HG03097 (cell line): Measurements from ENCODE around the gene POMP.
A peak's percentile ranks its signal among the peaks of the same experiment; 100 is the strongest.
"Not testable (repeated sequence)": the region's sequence is repeated elsewhere in the genome, so short reads cannot be mapped to it uniquely, and the experiment has no call there.

Experiments used
- ATAC-seq: cut with Tn5 transposase; IDR thresholded peaks from one replicate; pipeline ENCODE4 v1.9.1; 2021; ENCODE audit not compliant: unreplicated experiment, low FRiP score

Gene POMP

DNA sequence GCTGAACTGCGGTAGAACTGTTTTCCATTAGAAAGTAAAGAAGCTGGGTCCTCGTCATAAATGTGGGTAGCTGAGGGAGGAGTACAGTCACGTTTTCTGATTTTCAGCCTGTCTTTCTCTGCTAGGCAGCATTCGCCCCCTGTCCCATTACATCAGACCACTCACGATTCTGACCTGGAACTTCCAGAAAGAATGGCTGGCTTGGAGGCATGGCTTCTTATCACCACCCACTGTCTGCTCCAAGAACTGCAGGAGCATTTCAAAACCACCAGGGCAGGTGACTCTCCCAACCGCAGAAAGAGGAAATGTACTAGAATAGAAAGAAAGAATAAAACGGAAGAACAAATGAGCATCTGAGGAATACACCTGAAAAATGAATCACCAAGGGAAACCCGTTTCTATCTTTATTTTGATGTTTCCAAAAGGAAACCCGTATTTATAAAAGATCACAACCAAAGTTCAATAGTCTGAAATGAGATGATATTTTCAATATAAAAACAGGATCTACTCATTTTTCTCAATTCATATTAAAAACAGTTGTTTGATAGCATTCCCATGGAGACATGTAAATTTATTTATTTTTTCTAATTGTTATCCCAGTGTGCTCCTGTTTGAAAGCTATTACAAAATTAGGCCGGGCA is 22.1 kb upstream of the POMP start:
- peak; percentile 38 for ATAC-seq

DNA sequence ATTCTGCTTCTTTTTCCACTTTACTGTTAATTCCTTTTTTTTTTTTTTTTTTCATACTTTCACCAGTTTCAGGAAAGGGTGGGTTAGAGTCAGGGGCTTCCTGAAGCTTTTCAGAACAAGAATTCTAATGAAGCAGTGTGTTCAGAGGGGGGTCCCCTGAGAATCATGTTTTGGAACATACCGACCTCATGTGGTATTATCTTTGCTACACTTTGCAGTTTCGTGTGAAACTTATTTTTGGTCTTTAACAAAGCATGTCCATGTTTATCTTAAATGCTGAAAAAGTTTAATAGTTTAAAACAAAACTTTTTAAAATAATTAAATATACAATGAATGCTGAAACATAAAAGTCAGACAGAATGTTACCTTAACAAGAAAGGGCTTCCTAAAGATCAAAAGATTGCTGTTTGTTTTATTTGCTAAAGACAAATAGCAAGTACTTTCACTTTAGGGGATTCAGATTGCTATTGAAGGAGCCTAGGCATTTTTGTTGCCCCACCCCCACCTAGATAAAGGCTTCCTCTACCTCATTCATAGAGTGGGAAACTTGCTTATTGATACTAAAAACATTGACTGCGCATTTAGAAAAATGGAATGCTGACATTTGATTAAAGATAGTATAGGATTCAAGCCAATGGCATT is 21.1 kb upstream of the POMP start:
- ATAC-seq = no peak

DNA sequence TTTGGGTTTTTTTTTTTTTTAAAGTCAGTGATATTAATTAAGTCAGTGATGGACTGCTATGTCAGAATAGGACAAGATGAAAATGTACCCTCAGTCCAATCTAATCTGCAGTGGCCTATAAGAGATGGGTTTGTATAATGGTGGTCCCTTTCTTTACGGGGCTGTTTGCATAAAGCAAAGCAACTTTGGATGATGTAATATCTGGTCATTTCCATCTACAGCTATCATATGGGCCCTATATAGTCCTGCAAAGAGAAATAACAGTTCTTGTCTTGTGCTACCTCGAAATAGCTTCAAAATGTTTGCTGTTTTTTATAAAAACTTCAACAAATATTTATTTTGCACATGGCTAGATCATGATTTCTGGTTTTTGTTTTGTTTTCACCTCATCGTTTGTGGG is 20.2 kb upstream of the POMP start:
- ATAC-seq = no peak

DNA sequence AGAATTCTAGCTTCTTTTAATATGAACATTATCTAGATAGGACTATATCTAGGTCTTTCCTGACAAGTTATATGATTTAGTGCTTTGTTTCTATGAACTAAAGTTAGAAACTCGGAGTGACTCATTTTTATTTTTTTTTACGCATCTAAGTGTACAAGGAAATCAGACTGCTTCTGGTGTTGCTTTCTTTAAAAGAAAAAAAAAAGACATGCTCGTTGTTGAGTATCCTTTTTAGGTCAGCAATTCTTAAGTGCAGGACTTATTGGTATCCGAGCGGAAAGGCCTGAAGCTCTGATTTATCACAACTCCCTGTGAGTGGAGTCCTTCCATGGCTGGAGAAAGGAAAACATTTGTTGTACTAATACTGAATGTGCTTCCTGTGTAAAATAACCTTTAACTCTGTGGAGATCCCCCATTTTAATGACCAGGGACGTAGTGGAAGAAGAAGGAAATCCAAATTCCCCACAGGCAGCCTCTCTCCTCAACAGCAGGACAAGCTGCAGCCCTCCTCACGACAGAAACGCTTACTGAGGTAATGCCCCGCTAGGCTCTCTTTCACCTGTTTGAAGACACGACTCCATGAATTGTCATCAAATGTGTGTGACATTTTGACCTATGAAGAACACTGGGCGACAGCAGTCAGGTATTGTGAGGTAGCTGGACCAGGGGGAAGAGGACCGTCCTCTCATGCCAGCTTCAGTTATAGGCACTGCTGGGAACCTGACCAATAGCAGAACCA is 17.9 kb upstream of the POMP start:
- peak; percentile 9 for ATAC-seq

DNA sequence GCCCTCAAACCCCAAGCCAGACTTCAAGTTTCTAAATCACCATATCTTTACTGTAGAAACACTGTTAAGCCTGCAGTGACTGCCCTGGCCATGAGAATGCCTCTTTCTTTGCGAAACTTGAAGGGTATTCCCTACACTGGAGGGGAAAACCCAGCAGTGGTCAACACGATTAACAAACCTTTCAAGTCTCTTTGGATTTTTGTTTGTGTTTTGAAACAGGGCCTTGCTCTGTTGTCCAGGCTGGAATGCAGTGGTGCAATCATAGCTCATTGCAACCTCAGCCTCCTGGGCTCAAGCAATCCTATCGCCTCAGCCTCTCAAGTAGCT is 17.4 kb upstream of the POMP start:
- ATAC-seq = peak; percentile 54

DNA sequence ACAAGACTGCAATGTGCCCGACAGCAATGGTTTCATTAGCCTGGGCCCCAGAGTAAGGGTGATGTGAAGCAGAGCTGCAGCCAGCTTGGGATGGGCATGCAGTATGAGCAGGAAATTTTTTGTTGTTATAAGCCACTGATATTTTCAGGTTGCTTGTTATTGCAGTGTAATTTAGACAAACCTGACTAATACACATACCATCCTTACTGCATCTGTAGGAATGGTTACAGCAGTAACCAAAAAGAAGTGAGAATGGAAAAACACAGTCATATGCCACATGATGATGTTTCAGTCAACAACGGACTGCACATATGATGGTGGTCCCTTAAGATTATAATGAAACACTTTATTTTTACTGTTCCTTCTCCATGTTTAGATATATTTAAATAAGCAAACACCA is 8.6 kb upstream of the POMP start:
- no peak for ATAC-seq

DNA sequence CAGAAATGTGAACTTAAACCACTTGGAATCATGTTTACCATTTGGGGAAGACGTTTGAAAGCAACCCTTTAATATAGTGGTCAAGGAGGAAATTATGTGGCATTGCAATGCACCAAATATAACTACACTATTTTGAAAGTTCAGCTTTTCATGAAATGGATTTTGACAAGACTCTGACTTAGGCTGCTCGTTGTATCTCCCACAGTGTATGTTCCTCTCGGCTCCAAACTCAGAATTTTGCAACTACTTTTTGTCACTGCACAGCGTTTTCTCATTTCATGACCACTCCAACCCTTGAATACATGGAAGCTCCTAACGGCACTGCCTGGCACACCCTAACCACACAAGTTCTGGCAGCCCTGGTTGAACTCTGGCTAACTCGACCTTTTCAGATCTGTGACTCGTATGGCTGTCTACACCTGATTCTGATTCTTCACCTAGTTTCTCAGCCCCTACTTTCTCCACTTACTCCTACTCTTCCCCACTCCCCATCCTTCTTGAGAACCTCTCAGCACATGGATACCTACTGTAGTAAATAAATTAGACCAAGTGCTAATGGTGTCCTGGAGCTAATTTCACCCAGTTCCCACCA is 7.0 kb upstream of the POMP start:
- no peak for ATAC-seq

DNA sequence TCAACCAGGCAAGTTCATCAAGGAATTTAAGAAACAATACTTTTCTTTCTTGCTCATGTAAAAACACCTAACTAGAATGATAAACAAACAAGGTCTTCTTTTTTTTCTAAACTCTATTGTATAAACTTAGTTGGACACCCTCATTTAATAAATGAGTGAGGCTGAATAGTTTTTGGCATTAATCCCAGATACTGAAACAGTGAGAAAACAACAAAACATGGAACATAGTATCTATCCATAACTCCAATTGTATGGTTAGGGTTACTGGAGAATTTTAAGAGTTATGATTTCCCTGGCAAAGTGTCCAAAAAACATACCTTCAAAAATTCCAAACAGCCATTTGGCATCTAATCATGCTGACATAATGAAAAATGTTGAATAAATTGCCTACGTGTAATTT is 5.8 kb upstream of the POMP start:
- ATAC-seq = no peak

DNA sequence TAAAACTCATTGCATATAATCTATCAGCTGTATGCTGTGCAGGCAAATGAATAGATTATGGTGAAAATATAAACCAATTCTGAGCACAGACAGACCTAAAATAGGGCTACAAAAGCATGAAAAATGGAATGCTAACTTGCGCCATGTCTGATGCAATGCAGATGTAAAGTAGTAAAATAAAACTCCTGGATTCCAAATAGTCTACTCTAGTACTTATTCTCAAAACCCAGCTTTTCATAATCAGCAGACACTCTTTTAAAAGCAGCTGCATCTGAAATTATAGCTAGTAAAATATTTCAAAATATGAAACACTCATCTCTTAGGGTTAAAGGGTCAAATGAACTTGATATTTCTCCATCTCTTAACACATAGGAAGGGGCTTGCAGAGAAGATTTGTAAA is 4.7 kb upstream of the POMP start:
- no peak for ATAC-seq

DNA sequence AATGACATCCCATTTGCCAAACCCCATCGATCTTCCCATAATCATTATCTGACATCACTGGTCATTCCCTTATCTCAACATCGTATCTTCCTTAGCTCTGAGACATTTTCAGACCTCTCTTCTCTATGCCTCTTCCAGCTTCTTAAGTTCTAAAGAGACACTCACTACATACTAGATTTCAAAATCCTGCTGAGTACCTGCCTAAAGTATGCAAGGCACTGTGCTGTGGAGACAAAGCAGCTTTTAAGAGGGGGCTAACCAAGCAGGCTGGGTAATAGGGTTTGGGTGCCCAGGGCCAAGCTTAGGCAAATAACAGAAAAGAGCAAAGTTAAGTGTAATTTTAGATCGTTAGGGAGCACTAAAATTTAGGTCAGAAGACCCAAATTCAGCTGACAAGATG is 3.4 kb upstream of the POMP start:
- no peak for ATAC-seq

DNA sequence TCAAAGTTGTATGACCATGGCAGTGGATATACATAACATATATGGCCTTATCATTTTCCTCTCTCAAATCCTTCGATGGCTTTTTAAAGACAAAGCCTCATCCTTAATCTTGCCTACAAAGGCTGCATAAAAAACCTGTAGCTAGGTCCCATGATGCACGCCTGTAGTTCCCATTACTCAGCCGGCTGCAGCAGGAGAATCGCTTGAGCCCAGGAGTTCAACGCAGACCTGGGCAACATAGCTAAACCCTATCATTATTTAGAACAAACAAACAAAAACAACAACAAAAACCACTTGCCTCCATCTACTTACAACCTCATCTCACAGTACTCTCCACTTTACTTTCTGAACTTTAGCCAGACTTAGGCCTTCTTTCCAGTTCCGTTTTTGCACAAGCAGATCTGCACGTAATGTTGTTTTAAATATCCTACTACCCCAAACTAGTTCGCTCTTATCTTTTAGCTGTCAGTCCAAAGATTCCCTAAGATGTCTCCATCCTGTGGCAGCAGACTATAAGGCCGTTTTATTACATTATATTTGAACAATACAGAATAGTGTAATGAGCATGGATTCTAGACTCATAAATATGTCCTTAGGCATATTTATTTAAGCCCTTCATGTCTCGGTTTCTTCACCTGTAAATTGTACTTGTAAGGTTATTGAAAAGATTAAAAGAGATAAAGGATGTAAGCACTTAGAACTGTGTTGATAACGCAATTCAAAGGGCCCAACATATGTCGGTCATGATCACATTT is 969 bp upstream of the POMP start:
- ATAC-seq = no peak

DNA sequence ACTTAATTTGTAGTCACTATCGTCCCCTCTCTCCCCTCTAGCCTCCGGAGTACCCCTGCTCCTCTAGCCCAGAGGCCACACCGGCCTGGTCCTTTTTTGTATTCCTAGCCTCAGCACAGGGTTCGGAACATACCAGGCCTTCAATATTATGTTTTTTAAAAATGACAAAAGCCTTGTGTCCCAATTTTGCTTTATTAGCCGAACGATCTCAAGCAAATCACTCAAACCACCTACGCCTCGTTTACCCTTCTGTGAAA is 463 bp upstream of the POMP start:
- ATAC-seq = peak; percentile 19

DNA sequence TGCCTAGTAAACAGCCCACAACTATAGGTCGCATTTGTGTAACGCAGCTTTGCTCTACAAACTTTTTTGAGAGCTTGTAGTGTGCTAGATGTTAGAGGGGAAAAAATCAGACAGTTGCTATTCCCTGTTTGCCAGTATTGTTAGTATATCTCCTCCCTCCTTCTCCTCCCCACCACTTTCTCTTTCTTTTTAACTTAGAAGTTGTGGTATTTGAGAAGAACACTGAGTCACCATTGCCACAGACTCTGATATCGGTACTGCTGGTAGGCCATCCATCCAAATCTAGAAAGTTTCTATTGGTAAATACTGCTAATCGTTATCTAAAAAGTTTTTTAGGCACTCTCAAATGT is 666 bp downstream of the POMP start:
- ATAC-seq = peak; percentile 25

DNA sequence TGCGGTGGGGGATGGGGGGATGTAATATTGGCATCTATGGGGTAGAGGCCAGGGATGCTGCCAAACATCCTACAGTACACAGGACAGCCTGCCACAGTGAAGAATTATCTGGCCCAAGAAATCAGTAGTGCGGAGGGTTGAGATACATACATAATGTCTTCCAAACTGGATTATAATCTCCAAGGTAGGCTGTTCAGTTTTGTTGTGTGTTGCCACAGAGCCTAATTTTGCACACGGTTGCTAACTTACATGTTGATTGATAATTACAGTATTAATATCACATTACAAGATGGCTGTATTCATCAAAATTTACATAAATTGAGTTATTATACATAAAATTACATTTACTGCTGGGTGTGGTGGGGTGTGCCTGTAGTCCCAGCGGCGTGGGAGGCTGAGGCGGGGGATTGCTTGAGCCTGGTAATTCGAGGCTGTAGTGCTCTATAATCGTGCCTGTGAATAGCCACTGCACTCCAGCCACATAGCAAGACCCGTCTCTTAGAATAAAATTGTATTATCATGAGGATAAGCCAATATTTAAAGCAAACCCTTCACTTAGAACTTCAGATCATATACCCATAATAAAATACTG is 8.1 kb downstream of the POMP start:
- ATAC-seq = no peak

DNA sequence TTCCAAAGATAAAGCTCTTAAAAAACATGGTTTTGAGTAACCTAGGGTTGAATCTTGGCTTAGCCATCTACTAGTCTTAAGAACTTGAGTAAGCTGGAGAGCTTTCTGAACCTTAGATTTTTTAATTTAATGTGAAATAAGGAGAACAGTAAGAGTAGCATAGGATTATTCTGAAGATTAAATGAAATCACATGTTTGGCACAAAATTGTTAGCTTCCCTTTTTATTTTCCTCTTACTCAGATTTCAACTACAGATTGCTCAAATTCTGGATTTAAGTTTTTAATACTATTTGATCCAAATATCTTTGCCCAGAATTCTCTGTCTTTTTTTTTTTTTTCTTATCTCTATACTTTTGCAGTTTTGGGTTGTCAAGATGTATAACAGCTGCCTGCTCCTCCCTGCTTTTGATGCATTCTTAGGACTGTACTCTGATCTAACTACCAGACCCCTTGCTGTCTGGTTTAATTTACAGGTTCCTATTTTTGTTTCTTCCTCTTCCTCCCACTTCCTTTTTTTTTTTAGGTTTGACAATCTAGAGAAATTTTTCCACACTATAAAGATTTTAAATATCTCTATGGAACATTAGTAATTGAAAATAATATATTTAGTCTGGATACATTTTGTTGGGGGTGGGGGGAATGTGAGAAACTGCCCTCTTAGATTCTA is 12.3 kb downstream of the POMP start:
- ATAC-seq = no peak

DNA sequence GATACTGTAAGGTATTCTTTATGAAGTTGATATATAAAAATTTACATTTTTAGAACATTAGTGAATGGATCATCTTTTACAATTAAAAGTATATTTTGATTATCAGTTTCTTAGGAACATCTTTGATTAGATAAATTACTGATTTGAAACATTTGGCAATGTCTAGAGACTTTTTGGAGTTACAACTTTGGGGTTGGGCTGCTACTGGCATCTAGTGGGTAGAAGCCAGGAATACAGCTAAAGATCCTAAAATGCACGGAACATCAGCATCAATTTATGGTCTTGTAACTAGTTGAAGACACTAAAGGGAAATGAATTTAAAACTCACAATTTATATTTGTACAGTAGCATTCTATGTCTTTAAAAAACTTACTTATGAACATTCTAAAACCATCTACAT is 19.9 kb downstream of the POMP start:
- no peak for ATAC-seq

DNA sequence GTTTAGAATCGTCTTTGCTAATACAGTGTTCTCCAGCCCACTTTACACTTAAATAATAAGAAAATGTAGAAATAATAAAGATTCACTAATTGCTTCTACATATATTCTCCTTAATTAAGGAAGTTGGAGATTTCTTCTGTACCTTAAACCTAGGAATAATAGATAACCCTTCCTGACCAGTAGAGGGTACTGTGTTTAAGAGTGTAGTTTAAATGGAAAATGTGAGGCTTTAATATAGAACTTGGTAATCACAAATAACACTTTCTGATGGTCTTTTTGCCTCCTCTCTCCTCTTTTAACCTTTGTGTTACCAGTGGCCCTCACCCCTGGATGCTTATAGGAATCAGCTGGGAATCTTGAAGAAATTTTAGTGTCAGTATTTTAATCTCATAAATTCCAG is 20.7 kb downstream of the POMP start:
- ATAC-seq = no peak

DNA sequence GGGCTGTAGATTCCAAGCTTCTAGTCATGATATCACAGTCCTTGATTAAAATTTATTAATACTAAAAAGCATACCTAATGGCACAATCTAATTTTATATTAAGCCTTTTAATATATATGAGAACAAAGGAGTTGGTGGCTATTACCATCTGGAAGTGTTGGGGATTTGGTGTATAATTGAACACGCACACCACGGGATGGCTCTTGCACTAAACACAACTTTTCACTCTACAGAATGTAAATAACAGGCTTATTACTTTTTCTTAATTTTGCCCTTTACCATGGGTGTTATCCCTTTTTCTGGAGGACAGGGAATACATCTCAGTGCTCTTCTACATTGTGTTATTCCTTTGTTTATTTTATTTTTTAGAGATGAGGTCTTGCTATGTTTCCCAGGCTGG is 21.6 kb downstream of the POMP start:
- ATAC-seq = no peak

DNA sequence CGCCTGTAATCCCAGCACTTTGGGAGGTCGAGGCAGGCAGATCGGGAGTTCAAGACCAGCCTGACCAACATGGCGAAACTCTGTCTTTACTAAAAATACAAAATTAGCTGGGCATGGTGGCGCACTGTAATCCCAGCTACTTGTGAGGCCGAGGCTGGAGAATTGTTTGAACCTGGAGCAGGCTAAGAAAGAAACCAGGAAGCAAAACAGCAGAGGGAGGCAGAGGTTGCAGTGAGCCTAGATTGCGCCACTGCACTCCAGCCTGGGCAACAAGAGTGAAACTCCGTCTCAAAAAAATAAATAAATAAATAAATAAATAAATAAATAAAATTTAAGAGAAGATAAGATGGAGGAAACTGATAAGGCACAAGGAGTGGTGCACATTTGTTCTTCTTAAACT is 24.2 kb downstream of the POMP start:
- ATAC-seq = not testable (repeated sequence)

DNA sequence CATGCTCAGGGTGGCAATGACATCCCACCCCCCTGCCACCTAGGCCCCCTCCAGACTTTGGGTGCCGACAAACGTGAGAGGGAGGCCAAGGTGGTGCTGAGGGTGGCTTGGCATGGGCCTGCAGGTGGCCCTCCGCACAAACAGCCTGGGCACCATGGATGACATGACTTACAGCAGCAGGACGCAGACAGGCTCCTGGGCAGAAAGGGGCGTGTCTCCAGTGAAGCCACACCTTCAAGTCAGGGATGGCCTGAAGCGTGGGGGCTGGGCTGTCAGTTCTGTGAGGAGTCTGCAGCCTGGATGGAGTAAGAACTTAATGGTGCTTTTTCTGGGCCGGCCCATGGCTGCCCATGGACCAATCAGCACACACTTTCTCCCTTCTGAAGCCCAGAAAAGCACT is 25.3 kb downstream of the POMP start:
- no peak for ATAC-seq

DNA sequence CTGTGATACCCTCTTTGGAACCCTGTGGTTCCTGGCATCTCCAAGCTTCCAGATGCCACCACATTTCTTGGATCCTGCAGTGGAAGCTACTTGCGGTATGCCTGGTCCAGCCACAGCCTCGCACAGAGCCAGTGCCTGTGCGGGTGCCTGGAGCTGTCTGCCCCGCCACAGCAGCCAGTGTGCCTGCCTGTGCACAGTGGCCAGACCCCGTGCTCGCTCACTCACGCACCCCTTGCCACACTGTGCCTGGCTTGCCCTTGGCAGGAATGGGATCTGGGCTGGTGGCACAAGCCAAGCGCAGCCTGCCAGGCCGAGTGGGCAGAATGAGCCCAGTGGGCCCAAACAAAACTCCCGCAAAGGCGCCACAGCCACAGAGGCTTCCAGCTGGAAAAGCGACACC is 26.2 kb downstream of the POMP start:
- ATAC-seq = no peak
